NCI-H2107 treated with DMSO at 0.1 percent for 48 hours (cell line): ENCODE results near the gene SCAP.
"Not testable (repeated sequence)": the region's sequence is repeated elsewhere in the genome, so short reads cannot be mapped to it uniquely, and the experiment has no call there.

Experiments
- DNase-seq: peaks from one replicate; lab custom pipeline; 2025; ENCODE audit not compliant: unreplicated experiment; lab: John Stamatoyannopoulos, UW

SCAP gene

GRCh38 chr3:47399531-47400270 lies 76.0 kb downstream of the SCAP start:
- no peak for DNase-seq

- DNase-seq: no peak
Measured at GRCh38 chr3:47399016-47399415, 76.7 kb downstream of the SCAP start.

- no peak for DNase-seq
Measured at GRCh38 chr3:47398228-47398627, 77.5 kb downstream of the SCAP start.

GRCh38 chr3:47394881-47395280 lies 80.9 kb downstream of the SCAP start:
- no peak for DNase-seq

- DNase-seq: no peak
Measured at GRCh38 chr3:47394140-47394870, 81.4 kb downstream of the SCAP start.

- DNase-seq: no peak
Measured at GRCh38 chr3:47392933-47393332, 82.8 kb downstream of the SCAP start.

- no peak for DNase-seq
Measured at GRCh38 chr3:47385796-47386195, 89.9 kb downstream of the SCAP start.

- no peak for DNase-seq
Measured at GRCh38 chr3:47385007-47385406, 90.7 kb downstream of the SCAP start.

GRCh38 chr3:47384425-47384824 lies 91.3 kb downstream of the SCAP start:
- no peak for DNase-seq

GRCh38 chr3:47381317-47382157 lies 94.2 kb downstream of the SCAP start:
- DNase-seq: peak; percentile 22

GRCh38 chr3:47380601-47381316 lies 95.0 kb downstream of the SCAP start, which contains the start of gene PTPN23:
Gene PTPN23, plus strand, starts transcription at chr3:47381021. Its CDS starts 76 bp downstream, at chr3:47381097.
- peak; percentile 83 for DNase-seq

GRCh38 chr3:47380026-47380600 lies 95.6 kb downstream of the SCAP start:
- DNase-seq: no peak

GRCh38 chr3:47379411-47379899 lies 96.3 kb downstream of the SCAP start:
- no peak for DNase-seq

- no peak for DNase-seq
Measured at GRCh38 chr3:47378869-47379268, 96.9 kb downstream of the SCAP start.

- DNase-seq: no peak
Measured at GRCh38 chr3:47377186-47377585, 98.6 kb downstream of the SCAP start.

GRCh38 chr3:47376393-47376792 lies 99.3 kb downstream of the SCAP start:
- DNase-seq: no peak

- DNase-seq: no peak
Measured at GRCh38 chr3:47374587-47374986, 101.2 kb downstream of the SCAP start.

- no peak for DNase-seq
Measured at GRCh38 chr3:47370887-47371697, 104.6 kb downstream of the SCAP start.

- DNase-seq: not testable (repeated sequence)
Measured at GRCh38 chr3:47370020-47370419, 105.7 kb downstream of the SCAP start.
